Activated naive CD8-positive, alpha-beta T cell treated with anti-CD3 and anti-CD28 coated beads, Interleukin-2, amount 50 U/mL, for 24 hours (primary cell): ENCODE measurements around the gene ELOB.
A peak's percentile ranks its signal among the peaks of the same experiment; 100 is the strongest.

Experiments used
- ATAC-seq: fragments of 150-1000 bp; cut with Tn5 transposase; one replicate; pipeline ENCODE4 v1.10.0; 2021
- DNase-seq: peaks from one replicate; pipeline ENCODE4 v3.0.0; 2021
- H3K27ac Mint-ChIP-seq: one replicate; pipeline ENCODE4 v1.8.0; 2021; ENCODE audit warnings: mild to moderate bottlenecking, mixed read lengths
- H3K27me3 Mint-ChIP-seq: one replicate; pipeline ENCODE4 v1.8.0; 2021; ENCODE audit warnings: mixed read lengths
- H3K36me3 Mint-ChIP-seq: one replicate; pipeline ENCODE4 v1.8.0; 2021; ENCODE audit warnings: low read depth, mixed read lengths
- H3K4me1 Mint-ChIP-seq: one replicate; pipeline ENCODE4 v1.8.0; 2021; ENCODE audit warnings: mixed read lengths
- H3K4me3 Mint-ChIP-seq: one replicate; pipeline ENCODE4 v1.8.0; 2021; ENCODE audit warnings: mild to moderate bottlenecking, moderate library complexity, mixed read lengths
- H3K9me3 Mint-ChIP-seq: one replicate; pipeline ENCODE4 v1.8.0; 2021; ENCODE audit warnings: mixed read lengths

The ELOB gene

GRCh38 chr16:2795395-2796143 is 18.5 kb upstream of the ELOB start:
- Mint-ChIP-seq H3K9me3 (no peaks in the 10 kb centered on the region), H3K36me3 (no peaks in the 10 kb centered on the region), H3K4me1 (no peaks in the 10 kb centered on the region), H3K27me3 (peaks cover 18% of the 10 kb centered on the region), H3K27ac (no peak overlapping the region), H3K4me3 (no peak overlapping the region)
- no peak for ATAC-seq
- no peak for DNase-seq

GRCh38 chr16:2792940-2793339 is 15.9 kb upstream of the ELOB start:
- ATAC-seq (no peak), DNase-seq (no peak)
- H3K27me3 Mint-ChIP-seq: peaks cover 21% of the 10 kb centered on the region
- no peaks in the 10 kb centered on the region for H3K9me3 Mint-ChIP-seq
- no peak overlapping the region for H3K27ac Mint-ChIP-seq
- H3K4me1 Mint-ChIP-seq: no peaks in the 10 kb centered on the region
- H3K36me3 Mint-ChIP-seq: no peaks in the 10 kb centered on the region
- no peak overlapping the region for H3K4me3 Mint-ChIP-seq

- ATAC-seq (no peak), DNase-seq (no peak)
- Mint-ChIP-seq H3K36me3 (no peaks in the 10 kb centered on the region), H3K4me3 (no peak overlapping the region), H3K27me3 (peaks cover 18% of the 10 kb centered on the region), H3K27ac (no peak overlapping the region), H3K4me1 (peaks cover 2% of the 10 kb centered on the region), H3K9me3 (no peaks in the 10 kb centered on the region)
Measured at GRCh38 chr16:2791174-2791573, 14.1 kb upstream of the ELOB start.

GRCh38 chr16:2790631-2791030 is 13.6 kb upstream of the ELOB start:
- Mint-ChIP-seq H3K4me1 (peaks cover 5% of the 10 kb centered on the region), H3K27me3 (peaks cover 19% of the 10 kb centered on the region), H3K27ac (no peak overlapping the region), H3K36me3 (no peaks in the 10 kb centered on the region), H3K4me3 (no peak overlapping the region), H3K9me3 (no peaks in the 10 kb centered on the region)
- no peak for DNase-seq
- ATAC-seq: no peak

- H3K27me3 Mint-ChIP-seq: peaks cover 15% of the 10 kb centered on the region
- no peak for ATAC-seq
- no peaks in the 10 kb centered on the region for H3K36me3 Mint-ChIP-seq
- no peaks in the 10 kb centered on the region for H3K9me3 Mint-ChIP-seq
- H3K4me1 Mint-ChIP-seq: peaks cover 8% of the 10 kb centered on the region
- no peak overlapping the region for H3K27ac Mint-ChIP-seq
- H3K4me3 Mint-ChIP-seq: no peak overlapping the region
- DNase-seq: no peak
Measured at GRCh38 chr16:2787961-2788360, 10.9 kb upstream of the ELOB start.

GRCh38 chr16:2787406-2787805 is 10.3 kb upstream of the ELOB start, which contains the start of gene PRSS33:
Gene PRSS33 (minus strand): TSS chr16:2787560. CDS start chr16:2786547, 1,013 bp downstream.
- H3K27me3 Mint-ChIP-seq: peaks cover 15% of the 10 kb centered on the region
- no peak within 1 kb of the TSS for H3K27ac Mint-ChIP-seq
- H3K9me3 Mint-ChIP-seq: no peaks in the 10 kb centered on the region
- DNase-seq: no peak
- ATAC-seq: no peak
- peak within 1 kb of the TSS; percentile 63 for H3K4me3 Mint-ChIP-seq
- H3K36me3 Mint-ChIP-seq: no peaks in the 10 kb centered on the region
- peaks cover 8% of the 10 kb centered on the region for H3K4me1 Mint-ChIP-seq

- Mint-ChIP-seq H3K9me3 (no peaks in the 10 kb centered on the region), H3K4me3 (no peak overlapping the region), H3K27ac (no peak overlapping the region), H3K36me3 (no peaks in the 10 kb centered on the region), H3K27me3 (peaks cover 11% of the 10 kb centered on the region), H3K4me1 (peaks cover 8% of the 10 kb centered on the region)
- no peak for DNase-seq
- no peak for ATAC-seq
Measured at GRCh38 chr16:2786826-2787151, 9.7 kb upstream of the ELOB start.

GRCh38 chr16:2786061-2786825 is 9.2 kb upstream of the ELOB start:
- Mint-ChIP-seq H3K36me3 (no peaks in the 10 kb centered on the region), H3K27ac (peak overlapping the region; percentile 39), H3K4me1 (peaks cover 8% of the 10 kb centered on the region), H3K4me3 (peak overlapping the region; percentile 63), H3K27me3 (peaks cover 9% of the 10 kb centered on the region), H3K9me3 (no peaks in the 10 kb centered on the region)
- DNase-seq: no peak
- no peak for ATAC-seq

- H3K4me1 Mint-ChIP-seq: peaks cover 8% of the 10 kb centered on the region
- peak overlapping the region; percentile 84 for H3K4me3 Mint-ChIP-seq
- H3K9me3 Mint-ChIP-seq: no peaks in the 10 kb centered on the region
- peak; percentile 52 for DNase-seq
- no peaks in the 10 kb centered on the region for H3K36me3 Mint-ChIP-seq
- H3K27ac Mint-ChIP-seq: peak overlapping the region; percentile 87
- peak; percentile 66 for ATAC-seq
- peaks cover 9% of the 10 kb centered on the region for H3K27me3 Mint-ChIP-seq
Measured at GRCh38 chr16:2785101-2785991, 8.3 kb upstream of the ELOB start.

GRCh38 chr16:2784358-2785100 is 7.4 kb upstream of the ELOB start:
- H3K36me3 Mint-ChIP-seq: no peaks in the 10 kb centered on the region
- DNase-seq (no peak), ATAC-seq (no peak)
- H3K27me3 Mint-ChIP-seq: peaks cover 9% of the 10 kb centered on the region
- peak overlapping the region; percentile 84 for H3K4me3 Mint-ChIP-seq
- no peaks in the 10 kb centered on the region for H3K9me3 Mint-ChIP-seq
- H3K4me1 Mint-ChIP-seq: peaks cover 8% of the 10 kb centered on the region
- H3K27ac Mint-ChIP-seq: peak overlapping the region; percentile 87

GRCh38 chr16:2783581-2784357 is 6.7 kb upstream of the ELOB start:
- Mint-ChIP-seq H3K9me3 (no peaks in the 10 kb centered on the region), H3K4me1 (peaks cover 10% of the 10 kb centered on the region), H3K36me3 (no peaks in the 10 kb centered on the region), H3K27me3 (peaks cover 9% of the 10 kb centered on the region), H3K27ac (no peak overlapping the region), H3K4me3 (peak overlapping the region; percentile 21)
- ATAC-seq (no peak), DNase-seq (no peak)

GRCh38 chr16:2782583-2783351 is 5.7 kb upstream of the ELOB start:
- Mint-ChIP-seq H3K4me3 (no peak overlapping the region), H3K27ac (no peak overlapping the region), H3K36me3 (peaks cover 4% of the 10 kb centered on the region), H3K4me1 (peaks cover 19% of the 10 kb centered on the region), H3K27me3 (peaks cover 4% of the 10 kb centered on the region), H3K9me3 (no peaks in the 10 kb centered on the region)
- ATAC-seq (no peak), DNase-seq (no peak)
